NK-92 (cell line): ENCODE measurements around the gene MRPL42.
"Not testable (repeated sequence)": the region's sequence is repeated elsewhere in the genome, so short reads cannot be mapped to it uniquely, and the experiment has no call there.

Experiments
- DNase-seq: peaks from one replicate; lab custom pipeline; 2025; ENCODE audit not compliant: unreplicated experiment; lab: John Stamatoyannopoulos, UW

Gene MRPL42

DNA sequence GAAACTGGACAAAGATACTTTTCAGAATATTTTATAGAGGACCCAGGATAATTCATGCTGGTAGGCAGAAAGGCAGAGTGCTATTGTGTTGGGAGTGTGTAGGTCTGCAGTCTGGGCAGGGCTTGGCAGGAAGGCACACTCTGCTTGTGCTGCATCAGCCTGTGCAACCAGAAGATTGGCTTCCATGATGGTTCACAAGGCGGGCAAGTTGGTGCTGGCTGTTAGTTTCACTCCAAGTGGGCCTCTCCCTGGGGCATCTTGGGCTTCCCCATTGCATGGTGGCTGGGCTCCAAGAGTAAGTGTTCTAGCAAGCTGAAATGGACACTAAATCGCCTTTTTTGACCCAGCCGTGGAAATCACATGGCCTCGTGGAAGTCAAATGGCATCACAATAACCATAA lies 23.7 kb upstream of the MRPL42 start:
- no peak for DNase-seq

DNA sequence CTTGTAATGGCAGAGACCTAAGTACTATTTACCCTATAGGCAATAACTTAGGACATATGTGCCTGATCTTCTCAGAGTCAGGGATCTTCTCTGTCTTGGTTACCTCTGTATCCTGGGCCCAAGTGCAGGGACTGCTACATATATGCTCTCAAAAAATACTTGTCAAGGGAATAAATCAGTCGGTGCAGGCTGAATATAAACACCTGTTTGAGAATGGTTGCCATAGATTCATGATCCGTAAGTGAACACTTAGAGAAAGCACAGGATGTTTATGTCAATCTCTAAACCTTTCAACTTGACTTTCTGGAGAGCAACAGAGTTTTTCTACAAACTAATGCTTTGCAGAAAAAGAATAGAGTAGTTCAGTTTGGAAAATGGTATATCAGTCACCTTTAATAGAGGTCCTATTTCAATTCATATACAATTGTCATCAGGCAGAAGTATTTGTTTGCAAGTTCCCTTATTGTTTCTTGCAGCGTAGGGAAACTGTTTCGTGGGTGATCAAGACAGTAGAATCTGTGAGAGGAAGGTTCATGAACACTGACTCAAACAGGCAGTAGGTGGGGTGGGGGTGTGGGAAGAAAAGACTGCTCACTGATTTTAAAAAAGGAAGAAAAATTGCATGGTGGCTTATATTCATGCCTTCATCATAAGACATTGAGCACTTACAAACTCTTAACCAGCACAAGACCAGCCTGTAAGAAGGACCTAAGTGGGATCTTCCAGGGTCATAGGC lies 19.6 kb upstream of the MRPL42 start:
- no peak for DNase-seq

DNA sequence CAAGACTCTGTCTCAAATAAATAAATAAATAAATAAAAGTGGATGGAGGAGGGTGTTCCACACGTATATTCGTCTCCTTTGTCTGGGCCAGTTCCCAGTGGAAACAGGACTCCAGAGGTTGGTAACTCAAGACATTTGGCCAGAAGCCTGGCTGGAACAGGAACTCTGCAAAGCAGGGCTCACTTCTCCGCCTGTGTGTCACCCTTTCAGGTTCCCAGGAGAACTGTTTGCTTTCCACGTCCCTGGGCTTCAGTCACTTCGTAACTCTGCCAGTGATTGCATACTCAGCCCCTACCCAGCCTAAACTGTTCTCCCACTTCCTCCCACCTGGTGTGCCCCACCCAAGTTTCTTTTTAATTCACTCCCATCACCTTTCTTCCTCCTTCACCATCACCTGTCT lies 18.5 kb upstream of the MRPL42 start:
- no peak for DNase-seq

DNA sequence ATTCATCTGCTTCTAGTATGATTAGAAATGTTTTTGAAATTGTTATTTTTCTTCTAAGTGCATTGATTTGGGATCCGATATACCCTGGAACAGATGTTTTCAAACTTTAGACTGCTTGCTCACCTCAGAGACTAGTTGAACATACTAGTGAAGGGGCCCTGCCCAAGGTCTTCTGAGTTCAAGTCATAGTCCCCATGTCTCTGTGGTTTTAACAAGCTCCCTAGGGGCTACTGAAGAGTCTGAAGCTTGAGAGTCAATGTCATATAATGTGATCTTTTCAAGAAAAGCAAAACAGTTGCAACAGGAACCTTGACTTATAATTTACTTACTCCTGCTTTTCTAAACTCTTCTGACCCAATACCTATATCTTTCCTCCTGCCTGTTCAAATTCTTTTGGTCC lies 18.0 kb upstream of the MRPL42 start:
- DNase-seq: no peak

DNA sequence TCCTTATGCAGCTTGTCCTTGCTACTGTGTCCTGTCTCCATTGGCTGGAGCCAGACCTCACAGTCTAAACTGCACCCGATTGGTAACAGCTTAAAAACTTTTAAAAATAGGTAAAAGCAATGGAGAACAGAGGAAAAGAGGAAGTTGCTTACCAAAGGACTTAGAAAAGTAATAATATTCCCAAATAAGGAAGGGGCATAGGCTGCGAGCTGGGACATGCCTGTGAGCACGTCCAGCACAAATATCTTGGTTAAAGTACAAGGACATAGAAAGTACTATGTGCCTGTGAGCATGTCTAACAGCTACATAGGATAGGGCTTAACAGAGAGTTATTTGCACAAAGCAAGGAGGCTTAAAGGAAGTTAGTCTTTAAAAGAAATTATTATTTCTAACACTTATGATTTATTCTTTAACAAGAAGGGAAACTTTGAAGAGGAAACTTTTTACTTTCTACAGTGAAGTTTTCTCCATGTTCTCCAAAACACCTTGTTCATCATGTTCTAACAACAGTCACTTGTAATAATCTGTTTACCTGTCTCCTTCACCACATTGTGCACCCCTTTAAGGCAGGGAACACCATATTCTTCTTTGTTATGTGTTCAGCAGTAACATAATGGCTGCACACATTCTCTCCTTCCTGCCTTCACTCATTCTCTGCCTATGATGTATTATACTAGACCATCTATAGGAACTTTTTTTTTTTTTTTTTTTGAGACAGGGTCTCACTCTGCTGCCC lies 15.7 kb upstream of the MRPL42 start:
- no peak for DNase-seq

DNA sequence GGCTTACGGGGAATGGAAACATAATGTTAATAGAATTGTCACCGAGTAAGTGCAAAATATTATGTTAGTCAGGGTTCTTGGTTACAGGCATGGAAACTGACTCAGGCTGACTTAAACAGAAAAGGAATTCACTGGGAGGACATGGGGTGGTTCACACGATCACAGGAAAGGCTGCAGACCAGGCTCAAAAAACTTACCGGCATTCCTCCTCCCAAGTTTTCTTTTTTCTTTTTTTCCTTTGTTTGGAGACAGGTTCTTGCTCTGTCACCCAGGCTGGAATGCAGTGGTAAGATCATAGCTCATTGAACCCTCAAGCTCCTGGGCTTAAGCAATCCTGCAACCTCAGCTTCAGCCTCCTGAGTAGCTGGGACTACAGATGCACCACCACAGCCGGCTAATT lies 13.7 kb upstream of the MRPL42 start:
- no peak for DNase-seq

DNA sequence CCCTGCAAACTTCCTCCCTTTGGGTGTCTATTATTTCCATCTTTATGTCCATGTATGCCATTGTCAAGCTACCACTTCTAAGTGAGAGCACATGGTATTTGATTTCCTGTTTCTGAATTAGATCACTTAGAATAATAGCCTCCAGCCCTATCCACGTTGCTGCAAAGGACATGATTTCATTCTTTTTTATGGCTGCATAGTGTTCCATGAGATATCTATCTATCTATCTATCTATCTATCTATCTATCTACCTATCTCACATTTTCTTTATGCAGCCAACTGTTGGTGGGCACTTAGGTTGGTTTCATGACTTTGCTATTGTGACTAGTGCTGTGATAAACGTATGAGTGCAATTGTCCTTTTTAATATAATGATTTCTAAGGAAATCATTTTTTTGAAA lies 11.2 kb upstream of the MRPL42 start:
- no peak for DNase-seq

DNA sequence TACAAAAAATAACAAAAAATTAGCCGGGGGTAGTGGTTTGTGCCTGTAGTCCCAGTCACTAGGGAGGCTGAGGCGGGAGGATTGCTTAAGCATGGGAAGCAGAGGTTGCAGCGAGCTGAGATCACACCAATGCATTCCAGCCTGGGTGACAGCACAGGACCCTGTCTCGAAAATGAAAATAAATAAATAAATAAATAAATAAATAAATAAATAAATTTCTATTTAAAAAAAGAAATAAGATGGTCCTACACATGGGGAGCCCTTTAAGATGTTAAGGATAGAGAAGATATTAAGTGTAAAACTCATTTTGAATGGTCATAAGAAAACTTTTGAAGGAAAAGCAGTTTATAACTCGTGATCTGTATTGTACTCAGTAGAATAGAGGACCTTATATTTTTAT lies 8.2 kb upstream of the MRPL42 start:
- DNase-seq: no peak

DNA sequence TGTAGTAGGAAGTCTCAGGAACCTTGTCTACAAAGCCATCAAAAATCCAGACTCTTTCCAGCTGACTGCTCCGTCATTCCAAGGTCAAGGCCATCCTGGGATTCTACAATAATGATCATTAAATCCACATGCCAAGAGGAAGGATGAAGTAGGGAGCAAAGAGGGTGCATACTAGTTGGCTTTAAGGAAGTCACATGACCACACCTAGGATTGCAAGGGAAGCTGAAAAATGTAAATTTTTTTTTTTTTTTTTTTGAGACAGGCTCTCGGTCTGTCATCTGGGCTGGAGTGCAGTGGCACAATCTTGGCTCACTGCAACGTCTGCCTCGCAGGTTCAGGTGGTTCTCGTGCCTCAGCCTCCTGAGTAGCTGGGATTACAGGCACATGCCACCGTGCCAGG lies 7.3 kb upstream of the MRPL42 start:
- no peak for DNase-seq

DNA sequence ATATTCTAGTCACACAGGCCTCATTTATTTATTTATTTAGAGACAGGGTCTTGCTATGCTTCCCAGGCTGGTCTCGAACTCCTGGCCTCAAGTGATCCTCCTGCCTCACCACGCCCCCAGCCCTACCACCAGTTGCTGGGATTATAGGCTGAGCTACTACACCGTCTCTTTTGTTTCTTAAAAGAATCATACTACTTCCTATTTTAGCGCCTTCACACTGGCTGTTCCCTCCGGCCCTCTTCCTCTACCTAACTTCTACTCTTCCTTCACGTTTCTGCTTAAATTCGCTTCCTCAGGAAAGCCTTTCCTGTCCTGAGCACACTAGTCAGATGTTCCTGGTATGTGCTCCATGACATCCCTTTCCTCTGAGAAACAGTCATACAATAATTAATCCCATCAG lies 6.4 kb upstream of the MRPL42 start:
- no peak for DNase-seq

DNA sequence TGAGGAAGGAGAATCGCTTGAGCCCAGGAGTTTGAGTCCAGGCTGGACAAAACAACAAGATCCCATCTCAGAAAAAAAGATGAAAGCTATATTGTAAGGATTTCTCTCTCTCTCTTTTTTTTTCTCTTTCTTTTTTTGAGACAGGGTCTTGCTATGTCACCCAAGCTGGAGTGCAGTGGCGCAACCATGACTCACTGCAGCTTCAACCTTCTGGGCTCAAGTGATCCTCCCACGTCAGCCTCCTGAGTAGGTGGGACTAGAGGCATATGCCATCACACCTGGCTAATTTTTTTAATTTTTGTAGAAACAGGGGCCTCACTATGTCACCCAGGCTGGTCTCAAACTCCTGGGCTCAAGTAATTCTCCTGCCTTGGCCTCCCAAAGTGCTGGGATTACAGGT lies 5.8 kb upstream of the MRPL42 start:
- no peak for DNase-seq

DNA sequence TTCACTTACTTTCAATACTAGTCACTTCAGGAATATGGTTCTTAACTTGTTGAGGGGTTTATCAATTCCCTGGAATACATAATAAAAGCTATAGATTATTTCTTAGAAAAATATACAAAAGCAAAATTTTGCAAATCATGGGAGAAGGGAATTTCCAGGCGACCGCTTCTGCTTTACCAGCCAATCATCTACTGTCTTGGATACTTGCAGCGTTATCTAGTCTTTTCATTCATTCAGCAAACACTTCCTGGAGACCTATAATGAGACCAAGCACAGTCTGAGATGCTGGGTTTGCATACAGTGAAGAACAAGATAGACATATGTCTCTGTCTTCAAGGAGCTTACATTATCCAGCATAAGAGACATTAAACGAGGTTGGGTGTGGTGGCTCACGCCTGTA lies 1.5 kb upstream of the MRPL42 start:
- DNase-seq: no peak

DNA sequence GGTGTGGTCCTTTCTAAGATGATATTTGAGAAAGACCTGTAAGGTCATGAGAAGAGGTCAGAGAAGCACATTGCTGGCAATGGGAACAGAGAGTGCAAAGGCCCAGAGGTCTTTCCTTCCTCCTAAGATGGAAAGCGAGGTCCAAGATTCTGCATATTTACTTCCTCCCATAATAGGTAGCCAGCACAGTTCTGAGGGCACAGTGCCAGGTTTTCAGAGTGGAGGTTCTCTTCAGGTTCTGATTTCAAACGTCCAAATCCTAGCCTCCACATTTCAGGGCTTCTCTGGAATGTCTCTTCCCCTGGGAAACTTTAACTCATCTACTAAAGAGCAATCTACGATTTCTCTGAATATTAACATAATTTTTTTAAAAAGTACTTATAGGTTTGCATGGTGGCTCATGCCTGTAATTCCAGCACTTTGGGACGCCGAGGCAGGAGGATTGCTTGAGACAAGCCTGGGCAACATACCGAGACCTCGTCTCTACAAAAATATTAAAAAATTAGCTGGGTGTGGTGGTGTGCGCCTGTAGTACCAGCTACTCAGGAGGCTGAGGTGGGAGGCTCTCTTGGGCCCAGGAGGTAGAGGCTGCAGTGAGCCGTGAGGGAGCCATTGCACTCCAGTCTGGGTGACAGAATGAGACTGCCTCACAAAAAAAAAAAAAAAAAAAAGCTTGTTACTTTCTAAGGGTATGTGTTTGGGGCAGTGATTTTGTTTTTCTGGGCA lies 526 bp upstream of the MRPL42 start:
- no peak for DNase-seq

DNA sequence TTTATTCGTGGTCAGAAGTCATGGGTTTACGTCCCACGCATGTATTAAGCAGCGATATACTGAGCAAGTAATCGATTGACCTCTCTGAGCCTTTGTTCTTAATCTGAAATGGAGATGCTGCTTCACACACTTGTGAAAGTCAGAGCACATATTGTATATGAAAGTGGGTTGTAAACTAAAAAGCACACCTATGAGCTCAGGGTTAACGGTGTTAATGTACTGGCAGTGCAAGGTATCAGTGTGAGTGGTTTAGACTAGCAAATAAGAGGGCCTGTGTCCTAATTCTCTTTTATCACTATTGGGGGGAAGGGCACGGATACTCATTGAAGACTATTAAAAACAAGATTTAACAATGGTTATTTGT lies 676 bp downstream of the MRPL42 start:
- DNase-seq: no peak

DNA sequence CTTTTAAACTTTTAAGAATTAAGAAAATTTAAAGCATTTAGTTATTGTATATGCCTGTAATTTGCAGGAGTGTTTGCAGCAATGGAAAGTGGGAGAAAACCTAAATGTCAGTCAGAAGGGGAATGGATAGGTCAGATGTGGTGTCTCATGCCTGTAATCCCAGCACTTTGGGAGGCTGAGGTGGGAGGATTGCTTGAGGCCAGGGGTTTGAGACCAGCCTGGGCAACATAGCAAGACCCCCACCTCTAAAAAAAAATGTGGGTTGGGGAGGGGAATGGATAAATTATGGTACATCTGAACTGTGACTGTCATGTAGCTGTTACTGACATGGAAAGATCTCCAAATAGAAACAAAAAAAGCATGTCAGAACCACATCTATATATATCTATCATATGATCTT lies 2.1 kb downstream of the MRPL42 start:
- no peak for DNase-seq

DNA sequence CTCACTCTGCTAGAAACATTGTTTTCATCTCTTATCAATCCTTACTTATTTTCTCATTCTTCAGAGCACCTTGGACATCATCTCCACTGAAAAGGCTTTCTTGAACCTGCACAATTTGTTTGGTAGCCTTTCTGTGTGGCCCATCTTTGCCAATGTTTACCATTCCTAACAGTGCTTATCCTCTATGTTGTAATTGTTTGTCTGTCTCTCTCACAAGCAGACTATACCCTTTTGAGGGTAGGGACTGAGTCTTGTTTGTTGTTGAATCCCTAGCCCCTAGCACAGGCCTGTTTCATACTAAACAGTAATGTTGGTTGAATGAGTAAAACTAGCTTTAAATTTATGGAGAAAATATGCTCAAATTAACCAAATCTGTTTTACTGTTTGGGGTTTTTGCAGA lies 9.2 kb downstream of the MRPL42 start:
- DNase-seq: no peak

DNA sequence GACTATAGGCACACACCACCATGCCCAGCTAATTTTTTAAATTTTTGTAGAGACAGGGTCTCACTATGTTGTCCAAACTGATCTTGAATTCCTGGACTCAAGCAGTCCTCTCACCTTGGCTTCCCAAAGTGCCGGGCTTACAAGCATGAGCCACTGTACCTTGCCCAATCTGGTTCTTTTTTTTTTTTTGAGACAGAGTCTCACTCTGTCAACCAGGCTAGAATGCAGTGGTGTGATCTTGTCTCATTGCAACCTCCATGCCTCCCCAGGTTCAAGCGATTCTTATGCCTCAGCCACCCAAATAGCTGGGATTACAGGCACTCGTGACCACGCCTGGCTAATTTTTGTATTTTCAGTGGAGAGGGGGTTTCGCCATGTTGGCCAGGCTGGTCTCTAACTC lies 15.4 kb downstream of the MRPL42 start:
- DNase-seq: no peak

DNA sequence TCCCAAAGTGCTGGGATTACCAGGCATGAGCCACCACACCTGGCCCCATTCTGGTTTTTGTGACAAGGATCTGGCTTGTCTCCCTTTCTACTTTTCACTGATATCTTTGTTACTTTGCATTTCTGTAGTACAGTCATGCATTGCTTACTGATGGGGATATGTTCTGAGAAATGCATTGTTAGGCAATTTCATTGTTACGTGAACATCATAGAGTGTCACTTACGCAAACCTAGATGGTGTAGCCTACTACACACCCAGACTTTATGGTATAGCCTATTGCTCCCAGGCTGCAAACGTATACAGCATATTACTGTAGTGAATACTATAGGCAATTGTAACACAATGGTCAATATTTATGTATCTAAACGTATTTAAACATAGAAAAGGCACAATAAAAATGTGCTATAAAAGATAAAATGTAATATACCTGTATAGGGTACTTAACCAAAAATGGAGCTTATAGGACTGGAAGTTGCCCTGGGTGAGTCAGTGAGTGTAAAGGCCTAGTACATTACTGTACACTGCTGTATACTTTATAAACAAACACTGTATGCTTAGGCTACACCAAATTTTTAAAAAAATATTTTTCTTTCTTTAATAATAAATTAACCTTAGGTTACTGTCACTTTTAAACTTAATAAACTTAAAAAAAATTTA lies 16.0 kb downstream of the MRPL42 start:
- DNase-seq: no peak

DNA sequence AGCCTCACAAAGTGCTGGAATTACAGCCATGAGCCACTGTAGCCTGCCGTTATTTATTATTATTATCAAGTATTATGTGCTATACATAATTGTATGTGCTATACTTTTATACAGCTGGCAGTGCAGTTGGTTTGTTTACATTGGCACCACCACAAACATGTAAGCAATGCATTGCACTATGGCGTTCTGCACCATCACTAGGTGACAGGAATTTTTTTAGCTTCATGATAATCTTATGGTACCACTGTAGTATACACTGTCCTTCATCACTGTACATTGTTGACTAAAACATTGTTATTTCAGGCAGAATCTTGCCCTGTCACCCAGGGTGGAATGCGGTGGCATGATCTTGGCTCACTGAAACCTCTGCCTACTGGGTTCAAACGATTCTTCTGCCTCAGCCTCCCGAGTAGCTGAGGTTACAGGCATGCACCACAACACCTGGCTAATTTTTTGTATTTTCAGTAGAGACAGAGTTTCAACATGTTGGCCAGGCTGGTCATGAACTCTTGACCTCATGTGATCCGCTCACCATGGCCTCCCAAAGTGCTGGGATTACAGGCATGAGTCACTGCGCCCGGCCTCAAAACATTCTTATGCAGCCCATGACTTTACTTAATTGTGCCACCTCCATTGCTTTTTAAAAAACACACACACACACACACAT lies 17.1 kb downstream of the MRPL42 start:
- DNase-seq: no peak

DNA sequence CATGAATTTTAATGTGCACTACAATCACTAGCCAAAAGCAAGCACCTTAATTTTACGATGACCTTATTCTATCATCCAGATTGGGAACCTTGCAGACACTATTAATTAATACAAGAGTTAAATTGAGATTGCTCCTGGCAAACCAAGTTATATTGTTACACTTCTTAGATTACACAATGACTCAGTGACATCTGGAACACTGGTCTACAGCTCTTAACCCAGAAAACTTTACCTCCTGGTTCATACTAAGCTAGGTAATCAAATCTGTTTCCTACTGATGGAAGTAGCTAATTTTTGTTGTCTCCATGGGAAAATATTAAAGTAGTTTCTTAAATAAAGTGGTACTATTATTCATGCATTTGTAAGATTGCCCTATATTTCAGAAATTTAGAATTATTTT lies 25.5 kb downstream of the MRPL42 start:
- DNase-seq: not testable (repeated sequence)

DNA sequence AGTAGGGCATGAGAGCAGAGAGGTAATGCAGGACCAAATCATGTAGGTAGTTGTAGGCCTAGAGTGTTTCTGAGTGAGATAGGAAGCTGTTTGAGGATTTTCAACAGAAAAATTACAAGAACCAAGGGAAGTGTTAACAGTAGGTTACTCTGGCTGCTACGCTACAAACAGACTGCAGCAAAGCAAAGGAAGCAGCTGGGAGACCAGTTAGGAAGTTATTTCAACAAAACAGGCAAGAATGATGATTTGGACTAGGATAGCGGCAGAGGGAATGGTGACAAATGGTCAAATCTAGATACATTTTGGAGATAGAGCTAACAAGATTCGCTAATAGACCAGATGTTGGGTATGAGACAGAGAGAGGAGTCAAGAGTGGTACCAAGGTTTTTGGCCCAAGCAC lies 26.8 kb downstream of the MRPL42 start:
- no peak for DNase-seq
